Spleen (tissue), 11 donors: ENCODE measurements around the gene CASR. TPM values are rescaled to one million over a fixed set of nuclear protein-coding genes. Genes with fewer than 3 reads are reported as not detected.
A peak's percentile ranks its signal among the peaks of the same experiment; 100 is the strongest.

Experiments
- DNase-seq: peaks from one replicate; pipeline ENCODE4 v3.0.0-alpha.2; 2020
- H3K27ac ChIP-seq, 8 donors: fragments of 200-600 bp; sonication (generic) in 7 of 8; 1 replicate in 4 of 8; 2 replicates in 4 of 8; pipeline versions ENCODE4 v1.5.0 to v1.8.0; 2016 to 2021; ENCODE audit warnings: inconsistent platforms in 4 of 8, mild to moderate bottlenecking in 4 of 8, moderate library complexity in 1 of 8
- H3K27me3 ChIP-seq, 7 donors: fragments of 200-600 bp; sonication (generic) in 6 of 7; replicated peaks in 1 of 7; 1 replicate in 4 of 7; 2 replicates in 3 of 7; pipeline versions ENCODE4 v1.5.0 to v1.8.0; 2016 to 2021; ENCODE audit warnings: inconsistent platforms in 3 of 7, mild to moderate bottlenecking in 1 of 7
- H3K36me3 ChIP-seq, 6 donors: fragments of 200-600 bp; sonication (generic) in 5 of 6; 1 replicate in 4 of 6; 2 replicates in 2 of 6; pipeline versions ENCODE4 v1.5.0 to v1.8.0; 2016 to 2021; ENCODE audit warnings: inconsistent platforms in 2 of 6
- H3K4me1 ChIP-seq, 6 donors: fragments of 200-600 bp; sonication (generic) in 5 of 6; 1 replicate in 3 of 6; 2 replicates in 3 of 6; pipeline versions ENCODE4 v1.5.0 to v1.8.0; 2016 to 2021; ENCODE audit warnings: inconsistent platforms in 3 of 6
- H3K4me3 ChIP-seq, 8 donors: fragments of 200-600 bp; sonication (generic) in 7 of 8; 1 replicate in 4 of 8; 2 replicates in 4 of 8; pipeline versions ENCODE4 v1.5.0 to v1.8.0; 2016 to 2021; ENCODE audit warnings: inconsistent platforms in 4 of 8, mild to moderate bottlenecking in 4 of 8, moderate library complexity in 2 of 8
- H3K9me3 ChIP-seq, 8 donors: fragments of 200-600 bp; sonication (generic) in 7 of 8; 1 replicate in 4 of 8; 2 replicates in 4 of 8; pipeline versions ENCODE4 v1.5.0 to v1.8.0; 2016 to 2021; ENCODE audit warnings: inconsistent platforms in 4 of 8
- POLR2A ChIP-seq, 3 donors: fragments of 450-650 bp; IDR thresholded peaks; one replicate each; pipeline ENCODE4 v1.5.1; 2017; ENCODE audit warnings: antibody characterized with exemption in 3 of 3, mild to moderate bottlenecking in 1 of 3
- POLR2AphosphoS5 ChIP-seq, 3 donors: sonication (generic); formaldehyde crosslinking; IDR thresholded peaks; one replicate each; pipeline ENCODE4 v1.5.1; 2017; ENCODE audit warnings: antibody characterized with exemption in 3 of 3
- WGBS, 5 donors: extraction: QIAGEN DNeasy Blood & Tissue Kit in 3 of 5; methylation state at CpG; one replicate each; pipeline versions ENCODE4 v1.1.5 to v1.1.7; 2013 to 2018; 5-methylcytosine and 5-hydroxymethylcytosine counted together
- intact Hi-C: fragments of 100-400 bp; cut with DNase I; formaldehyde crosslinking; loops from one replicate; pipeline ENCODE4 v1.15.0; 2023; ENCODE audit warnings: low total_unique reads
- polyA plus RNA-seq, 3 donors: library from polyadenylated mRNA; stranded (reverse); fragments of 200-250 nt; gene quantifications; one replicate each; pipeline ENCODE4 v1.2.1, GENCODE V29; 2013
- total RNA-seq, 7 donors: library from RNA; depleted of rRNA in 3 of 7; stranded (reverse); fragments of >200 nt in 3 of 7; fragmentation: NEBNext Ultra II Directional in 4 of 7; extraction: Animal tissue kit (Norgen Biotek cat#: 25700) in 4 of 7; gene quantifications; one replicate each; pipeline versions ENCODE4 v1.1.0 to v1.2.1, GENCODE V29; 2016 to 2021
- TF ChIP-seq, protein P1 (sequence below), 11 experiments: fragments of 200-600 bp in 7 of 11; fragments of 450-650 bp in 4 of 11; sonication (generic) in 4 of 11; IDR thresholded peaks in 8 of 11; conservative IDR thresholded peaks in 3 of 11; 1 replicate in 7 of 11; 2 replicates in 4 of 11; pipeline versions ENCODE4 v1.4.0 to v1.8.0; 2016 to 2021; ENCODE audit warnings: antibody characterized with exemption in 11 of 11, inconsistent platforms in 4 of 11, mild to moderate bottlenecking in 1 of 11
- donor health status: healthy with polysubstance abuse.
- donor health status: DM: no; HTN: no; CAD: no; lungs with moderate emphysema.
- donor health status: DM: no; HTN: no; CAD: no.
- donor health status: Bipolar disorder and iron deficiency.
- donor health status: healthy.
- donor health status: DM: no; HTN: no; CAD: no.
- donor health status: DM: yes; HTN: yes; CAD: no.

Gene CASR
- total and polyA plus RNA-seq, 10 donors = 0.08 to 4.3 (median 0.23) TPM

GRCh38 chr3:122227036-122227781, 43.7 kb downstream of the CASR start:
- Histone ChIP-seq H3K9me3 (peaks cover 0 to 11% (median 0%) of the 10 kb centered on the region in 8 donors), H3K36me3 (no peaks in the 10 kb centered on the region), H3K4me3 (no peak overlapping the region), H3K4me1 (peaks cover 0 to 2% (median under 1%) of the 10 kb centered on the region in 6 donors), H3K27me3 (peaks cover 0 to 7% (median 0%) of the 10 kb centered on the region in 7 donors), H3K27ac (no peak overlapping the region)
- WGBS, 5 donors = 91 to 98% (median 93%) methylated on average over 12 to 23 of the region's 23 CpGs
- DNase-seq = peak; percentile 70
- TF ChIP-seq POLR2AphosphoS5 (IDR thresholded peaks at IDR 0.05) (no peak), POLR2A (IDR thresholded peaks at IDR 0.05) (no peak)
- TF ChIP-seq, protein P1, sequence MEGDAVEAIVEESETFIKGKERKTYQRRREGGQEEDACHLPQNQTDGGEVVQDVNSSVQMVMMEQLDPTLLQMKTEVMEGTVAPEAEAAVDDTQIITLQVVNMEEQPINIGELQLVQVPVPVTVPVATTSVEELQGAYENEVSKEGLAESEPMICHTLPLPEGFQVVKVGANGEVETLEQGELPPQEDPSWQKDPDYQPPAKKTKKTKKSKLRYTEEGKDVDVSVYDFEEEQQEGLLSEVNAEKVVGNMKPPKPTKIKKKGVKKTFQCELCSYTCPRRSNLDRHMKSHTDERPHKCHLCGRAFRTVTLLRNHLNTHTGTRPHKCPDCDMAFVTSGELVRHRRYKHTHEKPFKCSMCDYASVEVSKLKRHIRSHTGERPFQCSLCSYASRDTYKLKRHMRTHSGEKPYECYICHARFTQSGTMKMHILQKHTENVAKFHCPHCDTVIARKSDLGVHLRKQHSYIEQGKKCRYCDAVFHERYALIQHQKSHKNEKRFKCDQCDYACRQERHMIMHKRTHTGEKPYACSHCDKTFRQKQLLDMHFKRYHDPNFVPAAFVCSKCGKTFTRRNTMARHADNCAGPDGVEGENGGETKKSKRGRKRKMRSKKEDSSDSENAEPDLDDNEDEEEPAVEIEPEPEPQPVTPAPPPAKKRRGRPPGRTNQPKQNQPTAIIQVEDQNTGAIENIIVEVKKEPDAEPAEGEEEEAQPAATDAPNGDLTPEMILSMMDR (IDR thresholded peaks at IDR 0.05 in 8 of 11, conservative IDR thresholded peaks at IDR 0.05 in 3 of 11) = no peak
- intact Hi-C loops = no loop called here

- Histone ChIP-seq H3K36me3 (no peaks in the 10 kb centered on the region), H3K27ac (no peak overlapping the region), H3K9me3 (no peaks in the 10 kb centered on the region), H3K4me3 (no peak overlapping the region), H3K4me1 (peaks cover 0 to 28% (median 14%) of the 10 kb centered on the region in 6 donors), H3K27me3 (peaks cover 0 to 7% (median 0%) of the 10 kb centered on the region in 7 donors)
- 83 to 89% (median 88%) methylated on average over 23 of the region's 23 CpGs for WGBS, 5 donors
- intact Hi-C loops = no loop called here
- TF ChIP-seq, protein P1 (IDR thresholded peaks at IDR 0.05 in 8 of 11, conservative IDR thresholded peaks at IDR 0.05 in 3 of 11) = no peak
- TF ChIP-seq POLR2A (IDR thresholded peaks at IDR 0.05) (no peak), POLR2AphosphoS5 (IDR thresholded peaks at IDR 0.05) (no peak)
- peak; percentile 67 for DNase-seq
Observed at GRCh38 chr3:122230174-122230573, 46.7 kb downstream of the CASR start.

GRCh38 chr3:122231465-122232157, 48.1 kb downstream of the CASR start:
- DNase-seq = no peak
- intact Hi-C loops = no loop called here
- Histone ChIP-seq H3K4me1 (peaks cover 0 to 28% (median 14%) of the 10 kb centered on the region in 6 donors), H3K27me3 (peaks cover 0 to 7% (median 0%) of the 10 kb centered on the region in 7 donors), H3K4me3 (no peak overlapping the region), H3K36me3 (no peaks in the 10 kb centered on the region), H3K9me3 (no peaks in the 10 kb centered on the region), H3K27ac (peak overlapping the region in 1 of 8 donors; percentile 91)
- TF ChIP-seq POLR2AphosphoS5 (IDR thresholded peaks at IDR 0.05) (no peak), POLR2A (IDR thresholded peaks at IDR 0.05) (no peak)
- TF ChIP-seq, protein P1 (IDR thresholded peaks at IDR 0.05 in 8 of 11, conservative IDR thresholded peaks at IDR 0.05 in 3 of 11) = no peak
- WGBS, 5 donors = 75 to 85% (median 82%) methylated on average over 9 of the region's 9 CpGs

DNA sequence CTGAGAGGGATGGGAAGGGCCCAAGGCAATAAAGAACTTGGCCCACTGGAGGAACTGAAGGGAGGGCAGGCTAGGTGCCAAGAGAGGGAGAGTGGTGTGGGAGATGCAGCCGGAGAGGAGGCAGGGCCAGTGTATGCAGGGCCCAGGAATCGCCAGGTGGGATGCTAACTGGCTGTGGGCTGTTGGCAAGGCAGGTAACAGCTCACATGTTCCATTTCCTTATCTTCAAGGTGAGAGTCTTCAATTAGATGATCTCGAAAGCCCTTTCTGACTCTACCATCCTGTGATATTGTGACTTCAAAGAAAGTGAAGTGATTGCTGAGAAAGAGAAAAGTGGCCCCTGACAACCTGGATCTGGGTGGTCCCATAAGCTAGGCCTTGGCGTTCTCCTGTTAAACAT, 49.0 kb downstream of the CASR start:
- Histone ChIP-seq H3K9me3 (no peaks in the 10 kb centered on the region), H3K4me1 (peaks cover 0 to 28% (median 14%) of the 10 kb centered on the region in 6 donors), H3K27me3 (peaks cover 0 to 7% (median 0%) of the 10 kb centered on the region in 7 donors), H3K27ac (peak overlapping the region in 7 of 8 donors; percentile 71 to 91 (median 85)), H3K36me3 (no peaks in the 10 kb centered on the region), H3K4me3 (peak overlapping the region in 1 of 8 donors; percentile 57)
- WGBS, 5 donors = 52 to 75% (median 64%) methylated on average over 4 of the region's 4 CpGs
- no peak for DNase-seq
- intact Hi-C loops = no loop called here
- TF ChIP-seq, protein P1 (IDR thresholded peaks at IDR 0.05 in 8 of 11, conservative IDR thresholded peaks at IDR 0.05 in 3 of 11) = no peak
- TF ChIP-seq POLR2AphosphoS5 (IDR thresholded peaks at IDR 0.05) = no peak
- no peak for TF ChIP-seq POLR2A (IDR thresholded peaks at IDR 0.05)
